Spleen (tissue), 11 donors: ENCODE measurements around the gene AGPAT2. TPM values are rescaled to one million over a fixed set of nuclear protein-coding genes. Genes with fewer than 3 reads are reported as not detected.

ENCODE experiments used
- DNase-seq: peaks from one replicate; pipeline ENCODE4 v3.0.0-alpha.2; 2020
- H3K27ac ChIP-seq, 8 donors: fragments of 200-600 bp; sonication (generic) in 7 of 8; 1 replicate in 4 of 8; 2 replicates in 4 of 8; pipeline versions ENCODE4 v1.5.0 to v1.8.0; 2016 to 2021; ENCODE audit warnings: inconsistent platforms in 4 of 8, mild to moderate bottlenecking in 4 of 8, moderate library complexity in 1 of 8
- H3K27me3 ChIP-seq, 7 donors: fragments of 200-600 bp; sonication (generic) in 6 of 7; replicated peaks in 1 of 7; 1 replicate in 4 of 7; 2 replicates in 3 of 7; pipeline versions ENCODE4 v1.5.0 to v1.8.0; 2016 to 2021; ENCODE audit warnings: inconsistent platforms in 3 of 7, mild to moderate bottlenecking in 1 of 7
- H3K36me3 ChIP-seq, 6 donors: fragments of 200-600 bp; sonication (generic) in 5 of 6; 1 replicate in 4 of 6; 2 replicates in 2 of 6; pipeline versions ENCODE4 v1.5.0 to v1.8.0; 2016 to 2021; ENCODE audit warnings: inconsistent platforms in 2 of 6
- H3K4me1 ChIP-seq, 6 donors: fragments of 200-600 bp; sonication (generic) in 5 of 6; 1 replicate in 3 of 6; 2 replicates in 3 of 6; pipeline versions ENCODE4 v1.5.0 to v1.8.0; 2016 to 2021; ENCODE audit warnings: inconsistent platforms in 3 of 6
- H3K4me3 ChIP-seq, 8 donors: fragments of 200-600 bp; sonication (generic) in 7 of 8; 1 replicate in 4 of 8; 2 replicates in 4 of 8; pipeline versions ENCODE4 v1.5.0 to v1.8.0; 2016 to 2021; ENCODE audit warnings: inconsistent platforms in 4 of 8, mild to moderate bottlenecking in 4 of 8, moderate library complexity in 2 of 8
- H3K9me3 ChIP-seq, 8 donors: fragments of 200-600 bp; sonication (generic) in 7 of 8; 1 replicate in 4 of 8; 2 replicates in 4 of 8; pipeline versions ENCODE4 v1.5.0 to v1.8.0; 2016 to 2021; ENCODE audit warnings: inconsistent platforms in 4 of 8
- CTCF ChIP-seq, 11 experiments: fragments of 200-600 bp in 7 of 11; fragments of 450-650 bp in 4 of 11; sonication (generic) in 4 of 11; IDR thresholded peaks in 8 of 11; conservative IDR thresholded peaks in 3 of 11; 1 replicate in 7 of 11; 2 replicates in 4 of 11; pipeline versions ENCODE4 v1.4.0 to v1.8.0; 2016 to 2021; ENCODE audit warnings: antibody characterized with exemption in 11 of 11, inconsistent platforms in 4 of 11, mild to moderate bottlenecking in 1 of 11
- POLR2A ChIP-seq, 3 donors: fragments of 450-650 bp; IDR thresholded peaks; one replicate each; pipeline ENCODE4 v1.5.1; 2017; ENCODE audit warnings: antibody characterized with exemption in 3 of 3, mild to moderate bottlenecking in 1 of 3
- POLR2AphosphoS5 ChIP-seq, 3 donors: sonication (generic); formaldehyde crosslinking; IDR thresholded peaks; one replicate each; pipeline ENCODE4 v1.5.1; 2017; ENCODE audit warnings: antibody characterized with exemption in 3 of 3
- WGBS, 5 donors: extraction: QIAGEN DNeasy Blood & Tissue Kit in 3 of 5; methylation state at CpG; one replicate each; pipeline versions ENCODE4 v1.1.5 to v1.1.7; 2013 to 2018; 5-methylcytosine and 5-hydroxymethylcytosine counted together
- intact Hi-C: fragments of 100-400 bp; cut with DNase I; formaldehyde crosslinking; loops from one replicate; pipeline ENCODE4 v1.15.0; 2023; ENCODE audit warnings: low total_unique reads
- polyA plus RNA-seq, 3 donors: library from polyadenylated mRNA; stranded (reverse); fragments of 200-250 nt; gene quantifications; one replicate each; pipeline ENCODE4 v1.2.1, GENCODE V29; 2013
- total RNA-seq, 7 donors: library from RNA; depleted of rRNA in 3 of 7; stranded (reverse); fragments of >200 nt in 3 of 7; fragmentation: NEBNext Ultra II Directional in 4 of 7; extraction: Animal tissue kit (Norgen Biotek cat#: 25700) in 4 of 7; gene quantifications; one replicate each; pipeline versions ENCODE4 v1.1.0 to v1.2.1, GENCODE V29; 2016 to 2021
- donor health status: healthy with polysubstance abuse.
- donor health status: DM: no; HTN: no; CAD: no; lungs with moderate emphysema.
- donor health status: DM: no; HTN: no; CAD: no.
- donor health status: Bipolar disorder and iron deficiency.
- donor health status: healthy.
- donor health status: DM: no; HTN: no; CAD: no.
- donor health status: DM: yes; HTN: yes; CAD: no.

Gene AGPAT2
- total and polyA plus RNA-seq, 10 donors = 26.9 to 47.7 (median 38.3) TPM

- no peaks in the 10 kb centered on the region for H3K36me3 ChIP-seq
- WGBS, 5 donors = 15 to 25% (median 20%) methylated on average over 3 to 40 of the region's 40 CpGs
- H3K4me1 ChIP-seq = peaks cover 22 to 97% (median 66%) of the 10 kb centered on the region in 6 donors
- TF ChIP-seq CTCF (IDR thresholded peaks at IDR 0.05 in 8 of 11, conservative IDR thresholded peaks at IDR 0.05 in 3 of 11) (peak in 8 of 11 experiments; percentile 5 to 52 (median 22)), POLR2A (IDR thresholded peaks at IDR 0.05) (no peak), POLR2AphosphoS5 (IDR thresholded peaks at IDR 0.05) (peak; percentile 95 to 97 (median 96))
- intact Hi-C loops = no loop called here
- peak; percentile 89 for DNase-seq
- peak overlapping the region; percentile 57 to 86 (median 82) for H3K27ac ChIP-seq
- peaks cover 0 to 65% (median 21%) of the 10 kb centered on the region in 7 donors for H3K27me3 ChIP-seq
- H3K4me3 ChIP-seq = peak overlapping the region in 7 of 8 donors; percentile 23 to 65 (median 28)
- H3K9me3 ChIP-seq = no peaks in the 10 kb centered on the region
These were observed 41.1 kb downstream of the AGPAT2 start for GRCh38 chr9:136645903-136646754.

- TF ChIP-seq POLR2A (IDR thresholded peaks at IDR 0.05) = no peak
- TF ChIP-seq POLR2AphosphoS5 (IDR thresholded peaks at IDR 0.05) = no peak
- no peak for TF ChIP-seq CTCF (IDR thresholded peaks at IDR 0.05 in 8 of 11, conservative IDR thresholded peaks at IDR 0.05 in 3 of 11)
- intact Hi-C loops = no loop called here
- WGBS, 5 donors = 29 to 37% (median 31%) methylated on average over 8 to 18 of the region's 18 CpGs
- H3K4me3 ChIP-seq = peak overlapping the region in 6 of 8 donors; percentile 23 to 65 (median 29)
- H3K4me1 ChIP-seq = peaks cover 22 to 97% (median 65%) of the 10 kb centered on the region in 6 donors
- peaks cover 0 to 72% (median 21%) of the 10 kb centered on the region in 7 donors for H3K27me3 ChIP-seq
- no peaks in the 10 kb centered on the region for H3K9me3 ChIP-seq
- no peaks in the 10 kb centered on the region for H3K36me3 ChIP-seq
- H3K27ac ChIP-seq = peak overlapping the region; percentile 64 to 86 (median 82)
- no peak for DNase-seq
These were observed 41.8 kb downstream of the AGPAT2 start for GRCh38 chr9:136645352-136645902.

- intact Hi-C loops = no loop called here
- peaks cover 22 to 95% (median 62%) of the 10 kb centered on the region in 6 donors for H3K4me1 ChIP-seq
- peak overlapping the region in 6 of 8 donors; percentile 20 to 65 (median 30) for H3K4me3 ChIP-seq
- no peaks in the 10 kb centered on the region for H3K9me3 ChIP-seq
- TF ChIP-seq CTCF (IDR thresholded peaks at IDR 0.05 in 8 of 11, conservative IDR thresholded peaks at IDR 0.05 in 3 of 11) (peak; percentile 77 to 95 (median 93)), POLR2AphosphoS5 (IDR thresholded peaks at IDR 0.05) (peak; percentile 73 to 85 (median 79)), POLR2A (IDR thresholded peaks at IDR 0.05) (no peak)
- peaks cover 0 to 76% (median 21%) of the 10 kb centered on the region in 7 donors for H3K27me3 ChIP-seq
- peak overlapping the region; percentile 64 to 86 (median 82) for H3K27ac ChIP-seq
- H3K36me3 ChIP-seq = no peaks in the 10 kb centered on the region
- peak; percentile 96 for DNase-seq
- 2 to 14% (median 4%) methylated on average over 17 to 30 of the region's 30 CpGs for WGBS, 5 donors
These were observed 42.5 kb downstream of the AGPAT2 start for GRCh38 chr9:136644593-136645351.
